ENCODE results near the gene CASP3. TPM values are rescaled to one million over a fixed set of nuclear protein-coding genes. Genes with fewer than 3 reads are reported as not detected.

CASP3 gene
- total RNA-seq, 3 donors from 2014 or later: 29.7 to 48.6 (median 37.8) TPM

- TF ChIP-seq, protein P1, sequence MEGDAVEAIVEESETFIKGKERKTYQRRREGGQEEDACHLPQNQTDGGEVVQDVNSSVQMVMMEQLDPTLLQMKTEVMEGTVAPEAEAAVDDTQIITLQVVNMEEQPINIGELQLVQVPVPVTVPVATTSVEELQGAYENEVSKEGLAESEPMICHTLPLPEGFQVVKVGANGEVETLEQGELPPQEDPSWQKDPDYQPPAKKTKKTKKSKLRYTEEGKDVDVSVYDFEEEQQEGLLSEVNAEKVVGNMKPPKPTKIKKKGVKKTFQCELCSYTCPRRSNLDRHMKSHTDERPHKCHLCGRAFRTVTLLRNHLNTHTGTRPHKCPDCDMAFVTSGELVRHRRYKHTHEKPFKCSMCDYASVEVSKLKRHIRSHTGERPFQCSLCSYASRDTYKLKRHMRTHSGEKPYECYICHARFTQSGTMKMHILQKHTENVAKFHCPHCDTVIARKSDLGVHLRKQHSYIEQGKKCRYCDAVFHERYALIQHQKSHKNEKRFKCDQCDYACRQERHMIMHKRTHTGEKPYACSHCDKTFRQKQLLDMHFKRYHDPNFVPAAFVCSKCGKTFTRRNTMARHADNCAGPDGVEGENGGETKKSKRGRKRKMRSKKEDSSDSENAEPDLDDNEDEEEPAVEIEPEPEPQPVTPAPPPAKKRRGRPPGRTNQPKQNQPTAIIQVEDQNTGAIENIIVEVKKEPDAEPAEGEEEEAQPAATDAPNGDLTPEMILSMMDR (IDR thresholded peaks at IDR 0.05): no peak
- no peak for DNase-seq
Measured at GRCh38 chr4:184599492-184600135, 49.6 kb downstream of the CASP3 start.

DNA sequence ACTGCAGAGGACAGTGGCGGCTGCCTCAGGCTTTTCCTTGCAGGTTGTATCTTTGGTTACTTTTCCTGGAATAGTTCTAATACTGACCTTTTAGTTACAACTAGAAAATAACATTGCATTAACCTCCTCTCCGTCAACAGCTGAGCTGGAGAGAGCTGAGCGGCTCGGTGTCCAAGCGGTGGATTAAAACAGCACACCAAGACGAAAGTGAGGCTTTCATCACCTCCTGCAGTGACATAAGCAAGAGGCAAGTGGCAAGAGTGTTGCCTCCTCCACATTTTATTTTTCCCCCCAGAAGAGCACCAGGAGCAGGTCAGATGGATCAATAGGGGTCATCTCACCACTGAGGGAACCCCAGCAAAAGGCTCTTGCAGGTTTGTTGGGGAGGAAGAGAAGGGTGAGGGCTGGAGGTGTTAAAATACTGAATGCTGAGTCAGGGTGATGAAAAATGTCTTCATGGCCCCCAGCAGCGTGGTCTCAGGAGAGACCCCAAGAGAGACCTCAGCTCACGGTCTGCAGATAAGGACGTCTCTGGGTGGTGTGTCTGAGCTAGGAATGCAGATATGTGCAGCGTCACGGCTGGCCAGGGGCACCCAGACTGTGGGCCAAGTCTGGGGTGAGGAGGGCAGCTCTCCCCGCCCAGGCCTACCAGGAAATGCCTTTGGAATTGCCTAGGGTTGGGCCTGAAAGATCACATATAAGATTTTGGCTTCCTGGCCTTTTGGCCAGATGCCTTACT, 50.3 kb downstream of the CASP3 start:
- no peaks in the 10 kb centered on the region for H3K4me1 ChIP-seq (ENCODE audit: low read depth)
- no peak overlapping the region for H3K4me3 ChIP-seq
- DNase-seq (no peak), ATAC-seq (peak; percentile 19)
- H3K36me3 ChIP-seq (ENCODE audit: low read depth): no peaks in the 10 kb centered on the region
- intact Hi-C loops (cut with DNase I, micrococcal nuclease): no loop called here
- H3K9me3 ChIP-seq: peaks cover 8% of the 10 kb centered on the region
- TF ChIP-seq, protein P1 (IDR thresholded peaks at IDR 0.05): no peak

More at GRCh38 chr4:184599492-184600135, 49.6 kb downstream of the CASP3 start:
- no peaks in the 10 kb centered on the region for H3K4me1 ChIP-seq (ENCODE audit: low read depth)
- ATAC-seq: no peak
- H3K9me3 ChIP-seq: peaks cover 15% of the 10 kb centered on the region
- H3K4me3 ChIP-seq: no peak overlapping the region
- intact Hi-C loops (cut with DNase I, micrococcal nuclease): no loop called here
- H3K36me3 ChIP-seq (ENCODE audit: low read depth): no peaks in the 10 kb centered on the region

GRCh38 chr4:184596617-184597185, 52.5 kb downstream of the CASP3 start:
- Histone ChIP-seq H3K4me1 (ENCODE audit: low read depth) (no peaks in the 10 kb centered on the region), H3K9me3 (no peaks in the 10 kb centered on the region), H3K36me3 (ENCODE audit: low read depth) (no peaks in the 10 kb centered on the region), H3K4me3 (no peak overlapping the region)
- ATAC-seq: peak; percentile 80
- DNase-seq: no peak
- intact Hi-C loops (cut with DNase I, micrococcal nuclease): no loop called here
- TF ChIP-seq, protein P1 (IDR thresholded peaks at IDR 0.05): no peak

- Histone ChIP-seq H3K36me3 (ENCODE audit: low read depth) (no peaks in the 10 kb centered on the region), H3K4me1 (ENCODE audit: low read depth) (no peaks in the 10 kb centered on the region), H3K9me3 (no peaks in the 10 kb centered on the region), H3K4me3 (no peak overlapping the region)
- DNase-seq (no peak), ATAC-seq (no peak)
- TF ChIP-seq, protein P1 (IDR thresholded peaks at IDR 0.05): no peak
- intact Hi-C loops (cut with DNase I, micrococcal nuclease): no loop called here
Measured at GRCh38 chr4:184596044-184596616, 53.1 kb downstream of the CASP3 start.

GRCh38 chr4:184595430-184595829, 53.8 kb downstream of the CASP3 start:
- intact Hi-C loops (cut with DNase I, micrococcal nuclease): no loop called here
- Histone ChIP-seq H3K4me3 (no peak overlapping the region), H3K36me3 (ENCODE audit: low read depth) (no peaks in the 10 kb centered on the region), H3K9me3 (no peaks in the 10 kb centered on the region), H3K4me1 (ENCODE audit: low read depth) (no peaks in the 10 kb centered on the region)
- DNase-seq (no peak), ATAC-seq (no peak)
- TF ChIP-seq, protein P1 (IDR thresholded peaks at IDR 0.05): no peak

Data from mucosa of descending colon (tissue), 3 donors.